ENCODE results near the gene SLC19A1.
"Not testable (repeated sequence)": the region's sequence is repeated elsewhere in the genome, so short reads cannot be mapped to it uniquely, and the experiment has no call there.

The SLC19A1 gene

DNA sequence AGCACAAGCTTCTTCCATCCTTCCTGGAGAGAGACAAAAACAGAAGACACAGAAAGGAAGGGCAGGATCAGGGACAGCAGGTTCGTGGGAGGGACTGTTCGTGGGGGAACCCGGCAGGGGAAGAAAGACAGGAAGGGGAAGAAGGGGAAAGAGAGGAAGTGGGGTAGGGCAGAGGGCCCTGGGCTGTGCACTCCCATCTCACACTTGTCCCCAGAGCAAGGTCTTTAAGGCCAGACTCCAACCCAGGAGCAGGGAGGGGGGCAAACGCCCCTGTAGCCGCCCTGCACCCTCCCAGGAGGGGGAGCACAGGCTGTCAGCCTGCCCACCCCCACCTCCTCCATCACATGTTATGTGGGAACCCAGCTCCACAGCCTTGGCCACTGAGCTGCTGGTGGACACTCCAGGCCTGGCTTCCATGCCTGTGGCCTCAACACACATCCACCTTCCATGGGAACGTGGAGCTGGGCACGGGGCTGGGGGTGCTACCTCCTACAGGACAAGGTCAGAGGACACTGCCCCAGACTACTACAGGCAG lies 9.3 kb downstream of the SLC19A1 start:
- DNase-seq (ENCODE audit: low spot score): no peak

DNA sequence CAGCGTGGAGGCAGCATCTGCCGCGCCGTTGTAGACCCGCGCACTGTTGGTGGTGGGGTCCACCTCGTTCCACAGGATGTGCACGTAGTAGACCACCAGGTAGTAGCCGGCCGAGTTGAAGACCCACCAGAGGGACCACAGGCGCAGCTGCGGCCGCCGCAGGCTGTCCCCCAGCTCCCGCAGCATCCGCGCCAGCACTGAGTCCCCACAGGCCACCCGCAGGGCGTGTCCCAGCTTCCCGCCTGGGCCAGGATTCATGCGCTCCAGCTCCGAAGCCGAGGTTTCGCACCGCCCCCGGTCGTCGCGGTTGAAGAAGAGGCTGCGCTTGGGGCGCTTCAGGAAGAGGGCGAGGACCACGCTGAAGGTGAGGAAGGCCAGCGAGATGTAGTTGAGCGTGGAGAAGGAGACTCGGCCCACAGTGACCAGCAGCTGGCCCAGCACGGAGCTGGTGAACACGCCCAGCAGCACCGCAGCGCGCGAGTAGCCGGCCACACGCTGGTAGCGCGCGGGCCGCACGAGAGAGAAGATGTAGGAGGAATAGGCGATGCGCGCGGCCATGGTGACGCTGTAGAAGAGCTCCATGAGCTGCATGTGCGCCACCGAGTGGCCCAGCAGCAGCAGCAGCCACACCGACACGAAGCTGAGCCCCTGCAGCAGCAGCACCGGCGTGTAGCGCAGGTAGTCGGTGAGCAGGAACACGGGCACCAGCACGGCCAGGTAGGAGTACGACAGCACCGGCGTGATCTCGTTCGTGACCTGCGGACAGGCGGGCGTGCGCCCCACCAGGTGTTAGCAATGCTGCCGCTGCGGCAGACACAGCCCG lies 10.6 kb downstream of the SLC19A1 start:
- no peak for DNase-seq (ENCODE audit: low spot score)

GRCh38 chr21:45531114-45531392 lies 11.2 kb downstream of the SLC19A1 start:
- not testable (repeated sequence) for DNase-seq (ENCODE audit: low spot score)

- no peak for DNase-seq (ENCODE audit: low spot score)
These were observed 11.7 kb downstream of the SLC19A1 start for GRCh38 chr21:45530423-45531113.

DNA sequence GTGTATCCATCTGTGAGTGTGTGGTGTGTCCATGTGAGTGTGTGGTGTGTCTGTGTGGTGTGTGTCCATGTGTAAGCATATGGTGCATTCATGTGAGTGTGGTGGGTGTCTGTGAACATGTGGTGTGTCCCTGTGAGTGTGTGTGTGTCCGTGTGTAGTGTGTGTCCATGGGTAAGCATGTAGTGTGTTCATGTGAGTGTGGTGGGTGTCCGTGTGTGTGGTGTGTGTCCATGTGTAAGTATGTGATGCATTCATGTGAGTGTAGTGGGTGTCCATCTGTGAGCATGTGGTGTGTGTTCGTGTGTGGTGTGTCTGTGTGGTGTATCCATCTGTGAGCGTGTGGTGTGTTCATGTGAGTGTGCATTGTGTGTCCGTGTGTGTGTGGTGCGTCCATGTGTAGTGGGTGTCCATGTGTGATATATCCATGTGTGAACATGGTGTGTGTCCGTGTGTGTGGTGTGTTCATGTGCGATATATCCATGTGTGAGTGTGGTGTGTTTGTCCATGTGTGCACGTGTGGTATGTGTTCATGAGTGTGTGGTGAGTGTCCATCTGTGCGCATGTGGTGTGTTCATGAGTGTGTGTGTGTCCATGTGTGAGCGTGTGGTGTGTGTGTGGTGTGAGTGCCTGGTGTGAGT lies 12.3 kb downstream of the SLC19A1 start:
- no peak for DNase-seq (ENCODE audit: low spot score)

DNA sequence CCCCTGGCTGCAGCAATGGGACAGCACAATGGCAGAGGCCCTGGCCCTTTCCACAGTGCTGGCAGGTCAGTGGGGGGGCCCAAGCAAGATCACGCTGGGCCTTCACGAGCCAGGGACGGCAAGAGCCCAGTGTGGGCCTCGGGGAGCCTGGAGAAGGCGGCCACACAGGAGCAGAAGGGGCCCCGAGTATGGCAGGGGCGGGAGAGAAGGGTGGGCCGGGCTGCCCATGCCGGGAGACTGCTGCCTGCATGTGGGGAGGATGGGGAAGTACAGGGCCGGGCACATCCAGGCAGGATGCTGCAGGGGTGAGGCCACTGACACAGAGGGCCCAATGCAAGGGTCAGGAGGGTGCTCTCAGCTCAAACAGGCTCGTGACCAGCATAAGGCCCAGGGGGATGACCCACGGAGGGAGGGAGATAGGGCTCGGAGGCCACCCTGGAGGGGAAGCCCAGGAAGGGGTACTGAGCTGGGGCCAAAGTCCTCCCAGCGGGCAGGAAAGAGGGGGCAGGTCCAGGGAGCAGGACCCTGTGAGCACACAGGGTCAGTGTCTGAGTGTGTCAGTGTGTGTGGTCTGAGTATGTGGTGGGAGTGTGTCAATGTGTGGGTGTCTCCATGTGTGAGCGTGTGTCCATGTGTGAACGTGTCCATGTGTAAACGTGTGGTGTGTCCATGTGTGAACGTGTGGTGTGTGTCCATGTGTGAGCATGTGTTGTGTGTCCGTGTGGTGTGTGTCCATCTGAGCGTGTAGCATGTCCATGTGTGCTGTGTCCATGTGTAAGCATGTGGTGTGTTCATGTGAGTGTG lies 13.1 kb downstream of the SLC19A1 start:
- DNase-seq (ENCODE audit: low spot score): no peak

DNA sequence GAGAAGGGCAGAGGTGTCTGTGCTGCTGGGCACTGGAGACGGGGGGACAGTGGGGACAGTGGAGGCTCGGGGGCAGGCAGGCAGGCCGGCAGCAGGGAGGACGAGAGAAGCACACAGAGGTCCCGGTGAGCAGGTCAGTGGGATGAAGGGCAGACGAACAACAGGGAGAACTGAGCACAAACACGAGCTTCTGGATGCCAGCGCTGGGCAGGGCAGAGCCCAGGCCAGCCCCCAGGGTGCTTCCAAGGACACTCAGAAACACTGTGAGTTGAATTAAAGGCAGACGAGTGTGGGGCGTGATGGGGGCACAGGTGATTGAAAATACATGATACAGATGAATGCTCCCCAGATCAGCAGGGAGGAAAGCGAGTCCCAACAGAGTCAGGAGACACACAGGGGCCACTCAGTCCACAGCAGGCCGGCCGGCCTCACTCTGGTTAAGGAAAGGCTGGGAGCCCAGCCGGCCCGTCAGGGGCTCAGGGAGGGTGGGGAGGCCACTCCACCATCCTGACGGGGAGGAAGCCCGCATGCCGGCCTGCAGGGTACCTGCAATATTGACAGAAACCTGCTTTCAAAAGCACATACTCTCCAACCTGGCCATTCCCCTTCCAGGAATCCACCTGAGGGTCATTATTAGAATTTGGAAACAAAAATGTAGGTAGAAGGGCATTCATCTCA lies 14.1 kb downstream of the SLC19A1 start:
- DNase-seq (ENCODE audit: low spot score): no peak

DNA sequence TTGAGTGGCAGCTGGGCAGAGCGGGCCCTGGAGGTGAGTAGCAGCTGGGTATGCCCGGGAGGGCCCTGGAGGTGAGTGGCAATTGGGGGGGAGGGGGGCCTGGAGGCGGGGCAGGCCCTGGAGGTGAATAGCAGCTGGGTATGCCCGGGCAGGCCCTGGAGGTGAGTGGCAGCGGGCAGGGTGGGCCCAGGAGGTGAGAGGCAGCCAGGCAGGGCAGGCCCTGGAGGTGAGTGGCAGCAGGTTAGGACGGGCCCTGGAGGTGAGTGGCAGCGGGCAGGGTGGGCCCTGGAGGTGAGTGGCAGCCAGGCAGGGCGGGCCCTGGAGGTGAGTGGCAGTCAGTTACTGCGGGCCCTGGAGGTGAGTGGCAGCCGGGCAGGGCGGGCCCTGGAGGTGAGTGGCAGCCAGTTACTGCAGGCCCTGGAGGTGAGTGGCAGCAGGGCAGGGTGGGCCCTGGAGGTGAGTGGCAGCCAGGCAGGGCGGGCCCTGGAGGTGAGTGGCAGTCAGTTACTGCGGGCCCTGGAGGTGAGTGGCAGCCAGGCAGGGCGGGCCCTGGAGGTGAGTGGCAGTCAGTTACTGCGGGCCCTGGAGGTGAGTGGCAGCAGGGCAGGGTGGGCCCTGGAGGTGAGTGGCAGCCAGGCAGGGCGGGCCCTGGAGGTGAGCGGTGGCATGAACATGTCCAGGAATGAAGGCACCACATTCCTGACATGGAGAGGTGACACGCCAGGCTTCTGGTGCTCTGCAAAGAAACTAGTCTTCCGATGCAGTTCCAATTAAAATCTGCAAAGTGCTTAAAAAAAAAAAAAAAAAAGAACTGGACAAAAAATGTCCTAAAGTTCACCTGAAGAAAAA lies 14.9 kb downstream of the SLC19A1 start:
- DNase-seq (ENCODE audit: low spot score): not testable (repeated sequence)

- no peak for DNase-seq (ENCODE audit: low spot score)
These were observed 16.3 kb downstream of the SLC19A1 start for GRCh38 chr21:45525910-45526306.

GRCh38 chr21:45525153-45525909 lies 16.9 kb downstream of the SLC19A1 start:
- no peak for DNase-seq (ENCODE audit: low spot score)

DNA sequence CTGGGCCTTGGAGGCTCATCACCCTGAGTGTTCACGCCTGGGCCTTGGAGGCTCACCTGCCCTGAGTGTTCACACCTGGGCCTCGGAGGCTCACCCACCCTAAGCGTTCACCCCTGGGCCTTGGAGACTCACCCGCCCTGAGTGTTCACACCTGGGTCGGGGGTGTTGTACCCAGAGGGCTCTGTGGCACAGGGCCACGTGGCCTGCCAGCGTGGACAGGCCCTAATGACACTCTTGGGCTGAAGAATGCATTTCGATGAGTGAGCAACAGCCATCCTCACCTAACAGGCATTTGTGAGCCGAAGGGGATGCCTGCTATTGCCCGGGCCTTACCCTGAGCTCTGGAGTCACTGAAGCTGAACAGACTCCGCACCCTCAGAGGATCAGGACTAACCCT lies 17.5 kb downstream of the SLC19A1 start:
- no peak for DNase-seq (ENCODE audit: low spot score)

DNA sequence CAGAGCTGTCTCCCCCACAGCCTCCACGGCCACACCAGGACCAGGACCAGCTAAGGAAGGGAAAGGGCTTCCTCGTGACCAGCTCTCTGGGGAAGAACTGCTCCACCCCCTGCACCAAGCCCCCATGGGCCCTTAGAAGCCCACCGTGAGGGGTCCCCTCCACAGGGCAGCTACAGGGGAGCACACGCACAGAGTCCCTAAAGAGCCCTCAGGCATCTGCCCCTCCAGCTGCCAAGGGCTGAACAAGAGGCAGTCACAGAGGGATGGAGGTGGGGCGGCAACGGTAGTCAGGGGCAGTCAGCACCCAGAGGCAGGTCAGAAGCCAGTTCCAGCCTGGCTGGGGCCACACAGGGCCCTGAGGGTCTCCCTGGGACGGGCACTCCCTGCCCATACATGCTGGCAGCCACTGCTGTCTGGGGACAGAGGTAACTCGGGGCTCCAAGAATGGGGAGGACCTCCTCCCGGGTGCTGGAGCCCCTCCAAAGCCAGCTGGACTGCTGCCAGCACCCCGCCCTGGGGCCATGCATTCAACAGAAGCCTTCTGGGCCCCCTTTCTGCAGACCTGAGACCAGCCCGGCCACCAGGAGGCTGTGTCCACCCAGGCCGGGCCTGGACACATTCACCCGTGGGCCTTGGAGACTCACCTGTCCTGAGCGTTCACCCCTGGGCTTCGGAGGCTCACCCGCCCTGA lies 18.7 kb downstream of the SLC19A1 start:
- no peak for DNase-seq (ENCODE audit: low spot score)

- no peak for DNase-seq (ENCODE audit: low spot score)
These were observed 19.3 kb downstream of the SLC19A1 start for GRCh38 chr21:45522986-45523385.

GRCh38 chr21:45522381-45522780 lies 19.9 kb downstream of the SLC19A1 start:
- DNase-seq (ENCODE audit: low spot score): no peak

- DNase-seq (ENCODE audit: low spot score): no peak
These were observed 21.0 kb downstream of the SLC19A1 start for GRCh38 chr21:45521241-45521640.

DNA sequence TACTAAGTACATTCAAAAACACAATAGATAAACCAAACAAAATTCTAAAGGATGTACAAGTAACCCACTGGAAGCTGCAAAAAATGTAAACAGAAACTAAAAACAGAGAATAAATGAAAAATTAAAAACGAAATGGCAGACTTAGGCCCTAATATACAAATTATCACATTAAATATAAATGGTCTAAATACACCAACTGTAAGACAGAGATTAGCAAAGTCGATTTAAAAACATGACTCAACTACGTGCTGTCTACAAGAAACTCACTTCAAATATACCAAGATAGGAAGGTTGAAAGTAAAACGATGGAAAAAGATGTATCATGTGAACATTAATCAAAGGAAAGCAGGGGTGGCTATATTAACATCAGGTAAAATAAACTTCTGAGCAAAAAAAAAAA lies 23.1 kb downstream of the SLC19A1 start:
- no peak for DNase-seq (ENCODE audit: low spot score)

DNA sequence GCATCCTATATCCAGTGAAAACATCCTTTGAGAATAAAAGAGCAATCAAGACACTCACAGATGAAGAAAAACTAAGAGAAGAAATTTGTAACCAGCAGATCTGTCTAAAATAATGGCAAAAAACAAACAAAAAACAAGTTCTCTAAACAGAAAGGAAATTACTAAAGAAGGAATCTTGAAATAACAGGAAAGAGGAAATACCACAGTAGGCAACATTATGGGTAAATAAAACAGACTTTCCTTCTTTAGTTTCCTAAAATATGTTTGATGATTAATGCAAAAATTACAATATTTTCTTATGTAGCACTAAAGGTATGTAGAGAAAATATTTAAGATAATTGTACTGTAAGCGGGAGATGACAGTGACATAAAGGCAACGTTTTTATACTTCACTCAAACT lies 23.5 kb downstream of the SLC19A1 start:
- DNase-seq (ENCODE audit: low spot score): no peak

- no peak for DNase-seq (ENCODE audit: low spot score)
These were observed 24.8 kb downstream of the SLC19A1 start for GRCh38 chr21:45517249-45518065.

Measured in germinal center (tissue), 1 donor.